A549 (cell line): ENCODE data around the gene PNPLA8. TPM values are rescaled to one million over a fixed set of nuclear protein-coding genes. Genes with fewer than 3 reads are reported as not detected.

ENCODE experiments used
- ATAC-seq, 2 experiments: fragments of 200-7000 bp in 1 of 2; fragments of >200 bp in 1 of 2; cut with Nextera tagmentation in 1 of 2; cut with Tn5 transposase in 1 of 2; 3 replicates each; pipeline versions ENCODE4 v1.8.0 to v1.9.1; 2018 to 2020; ENCODE audit warnings: mild to moderate bottlenecking in 1 of 2, moderate library complexity in 1 of 2
- CTCF ChIA-PET: fragments of 300-600 bp; sonication (Branson Sonifier 250); formaldehyde crosslinking; extraction: SDS; loops from one replicate; lab custom pipeline; 2021; ENCODE audit warnings: antibody characterized with exemption, inconsistent platforms; lab: Yijun Ruan, JAX
- POLR2A ChIA-PET: fragments of 350-600 bp; formaldehyde crosslinking; extraction: SDS; loops from one replicate; lab custom pipeline; 2021; ENCODE audit warnings: antibody characterized with exemption, inconsistent platforms; lab: Yijun Ruan, JAX
- DNase-seq, 2 experiments: peaks; one replicate each; pipeline versions ENCODE4 v3.0.0 to v3.0.0-alpha.2; 2011 to 2016; ENCODE audit warnings: low read depth in 1 of 2, low spot score in 1 of 2
- FAIRE-seq: peaks from 2 replicates; lab custom pipeline; 2011; peaks lifted over from hg19 to GRCh38; lab: Jason Lieb, UNC
- H3K27ac ChIP-seq, 2 experiments: fragments of >200 bp; sonication (Bioruptor Twin); formaldehyde crosslinking; 3 replicates each; pipeline ENCODE4 v1.5.1; 2016 to 2017
- H3K4me1 ChIP-seq: fragments of >200 bp; sonication (Bioruptor Twin); formaldehyde crosslinking; 3 replicates; pipeline ENCODE4 v1.6.1; 2016
- H3K4me2 ChIP-seq: fragments of >200 bp; sonication (Bioruptor Twin); formaldehyde crosslinking; 3 replicates; pipeline ENCODE4 v1.6.1; 2016
- H3K4me3 ChIP-seq: fragments of >200 bp; sonication (Bioruptor Twin); formaldehyde crosslinking; 3 replicates; pipeline ENCODE4 v1.5.1; 2016
- H3K9me3 ChIP-seq: fragments of >200 bp; sonication (Bioruptor Twin); formaldehyde crosslinking; 3 replicates; pipeline ENCODE4 v1.6.1; 2016
- CBX2 ChIP-seq: fragments of 200-600 bp; sonication (generic); IDR thresholded peaks from 2 replicates; pipeline ENCODE4 v1.6.1; 2016; ENCODE audit warnings: low read depth, mild to moderate bottlenecking, borderline replicate concordance
- CEBPB ChIP-seq, 2 experiments: fragments of >200 bp in 1 of 2; sonication (Bioruptor Twin) in 1 of 2; formaldehyde crosslinking in 1 of 2; IDR thresholded peaks; 2 replicates each; pipeline ENCODE4 v1.6.1; 2012 to 2016
- CHD2 ChIP-seq: fragments of 150-350 bp; IDR thresholded peaks from 2 replicates; pipeline ENCODE4 v1.6.1; 2014; ENCODE audit warnings: low read length; ENCODE audit not compliant: partially characterized antibody
- EHF ChIP-seq: fragments of 250-450 bp; sonication (Bioruptor Pico); IDR thresholded peaks from 2 replicates; pipeline ENCODE4 v1.5.0; 2020; ENCODE audit warnings: mild to moderate bottlenecking
- FOSL2 ChIP-seq, 2 experiments: fragments of 450-650 bp in 1 of 2; fragments of >200 bp in 1 of 2; sonication (Bioruptor Twin) in 1 of 2; formaldehyde crosslinking; IDR thresholded peaks; 2 replicates each; pipeline versions ENCODE4 v1.5.0 to v1.6.1; 2016 to 2020; ENCODE audit warnings: mild to moderate bottlenecking in 1 of 2, moderate library complexity in 1 of 2
- HDAC2 ChIP-seq: fragments of 200-600 bp; sonication (generic); IDR thresholded peaks from 2 replicates; pipeline ENCODE4 v1.6.1; 2016
- JUNB ChIP-seq: fragments of >200 bp; sonication (Bioruptor Twin); formaldehyde crosslinking; IDR thresholded peaks from 2 replicates; pipeline ENCODE4 v1.6.1; 2016
- MYC ChIP-seq: IDR thresholded peaks from 2 replicates; pipeline ENCODE4 v1.6.1; 2012; ENCODE audit warnings: mild to moderate bottlenecking, inconsistent platforms, low read length, improper control_type of control experiment, borderline replicate concordance
- NPAS2 ChIP-seq: fragments of 250-450 bp; sonication (Bioruptor Pico); IDR thresholded peaks from 2 replicates; pipeline ENCODE4 v1.8.0; 2022; ENCODE audit warnings: mild to moderate bottlenecking, moderate library complexity, borderline replicate concordance
- NR3C1 ChIP-seq: fragments of >200 bp; sonication (Bioruptor Twin); formaldehyde crosslinking; IDR thresholded peaks from 3 replicates; pipeline ENCODE4 v1.6.1; 2017
- PHF8 ChIP-seq: fragments of 200-600 bp; sonication (generic); IDR thresholded peaks from 2 replicates; pipeline ENCODE4 v1.6.1; 2016; ENCODE audit warnings: low read depth, mild to moderate bottlenecking, antibody characterized with exemption, moderate library complexity, borderline replicate concordance
- RAD21 ChIP-seq, 2 experiments: fragments of >200 bp in 1 of 2; sonication (Bioruptor Twin) in 1 of 2; formaldehyde crosslinking in 1 of 2; IDR thresholded peaks in 1 of 2; conservative IDR thresholded peaks in 1 of 2; 2 replicates in 1 of 2; 3 replicates in 1 of 2; pipeline ENCODE4 v1.6.1; 2012 to 2018; ENCODE audit warnings: inconsistent platforms in 1 of 2
- RARB ChIP-seq: fragments of 250-450 bp; sonication (Bioruptor Pico); IDR thresholded peaks from 2 replicates; pipeline ENCODE4 v1.8.0; 2021; ENCODE audit warnings: mild to moderate bottlenecking, moderate library complexity
- RNF2 ChIP-seq: fragments of 200-600 bp; sonication (generic); IDR thresholded peaks from 2 replicates; pipeline ENCODE4 v1.6.1; 2016; ENCODE audit warnings: low read depth, mild to moderate bottlenecking, antibody characterized with exemption, moderate library complexity, borderline replicate concordance
- SMC3 ChIP-seq: fragments of >200 bp; sonication (Bioruptor Twin); formaldehyde crosslinking; IDR thresholded peaks from 3 replicates; pipeline ENCODE4 v1.6.1; 2018; ENCODE audit warnings: inconsistent platforms
- ZC3H11A ChIP-seq: fragments of 450-650 bp; IDR thresholded peaks from 2 replicates; pipeline ENCODE4 v1.6.1; 2014; ENCODE audit warnings: antibody characterized with exemption, mild to moderate bottlenecking
- ZSCAN20 ChIP-seq: fragments of 250-450 bp; sonication (Bioruptor Pico); IDR thresholded peaks from 2 replicates; pipeline ENCODE4 v1.8.0; 2022; ENCODE audit warnings: mild to moderate bottlenecking, moderate library complexity
- WGBS: methylation state at CpG from one replicate; pipeline ENCODE4 v1.1.6; 2017; ENCODE audit errors: missing lambda C conversion rate; 5-methylcytosine and 5-hydroxymethylcytosine counted together
- polyA plus RNA-seq, 4 experiments: library from polyadenylated mRNA; depleted of rRNA in 3 of 4; stranded (reverse); fragments of >200 nt; fragmentation: RNase III in 1 of 4; extraction: RNeasy Plus Mini Kit Qiagen cat#74134 plus additional on column Dnase treatment in 1 of 4; gene quantifications; 2 replicates in 3 of 4; 3 replicates in 1 of 4; pipeline ENCODE4 v1.2.3, GENCODE V29; 2011 to 2017
- TF ChIP-seq, protein P1 (sequence below): fragments of >200 bp; sonication (Bioruptor Twin); formaldehyde crosslinking; IDR thresholded peaks from 2 replicates; pipeline ENCODE4 v1.6.1; 2016
- TF ChIP-seq, protein P2 (sequence below): IDR thresholded peaks from 2 replicates; pipeline ENCODE4 v1.6.1; 2012
- TF ChIP-seq, protein P3 (sequence below): IDR thresholded peaks from 2 replicates; pipeline ENCODE4 v1.6.1; 2012
- TF ChIP-seq, protein P4 (sequence below): fragments of 450-650 bp; IDR thresholded peaks from 2 replicates; pipeline ENCODE4 v1.6.1; 2014; ENCODE audit warnings: antibody characterized with exemption
- TF ChIP-seq, protein P5 (sequence below): fragments of 150-350 bp; IDR thresholded peaks from 2 replicates; pipeline ENCODE4 v1.6.1; 2014; ENCODE audit warnings: low read depth, mild to moderate bottlenecking, low read length

Gene PNPLA8
- polyA plus RNA-seq, 2 of the 4 experiments (the other 2 are of a cell fraction), result 16.1 to 29.6 TPM

DNA sequence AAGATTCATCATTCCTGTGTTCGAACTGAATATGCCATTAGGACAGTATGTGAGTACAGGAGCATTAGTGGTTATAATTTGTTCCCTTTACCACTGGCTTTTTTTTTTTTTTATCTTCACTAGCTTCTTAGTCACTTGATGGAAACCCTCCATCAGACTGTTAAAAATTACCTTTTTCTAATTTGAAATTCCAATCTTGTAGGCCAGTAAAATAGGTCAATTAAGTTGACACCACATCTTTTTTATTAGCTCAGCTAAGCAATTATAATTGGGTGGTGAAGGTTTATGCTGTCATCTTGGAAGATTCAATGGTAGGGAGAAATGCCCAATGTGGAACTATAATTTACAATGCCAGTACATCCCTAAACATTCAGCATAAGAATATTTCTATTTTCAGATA, 75.8 kb downstream of the PNPLA8 start:
- CTCF ChIA-PET, result interaction anchor here (1.2 kb wide), 1 partner anchor 47 kb away, joined by 3 read pairs; no protein-coding TSS in a partner anchor
- H3K27ac ChIP-seq, result no peak overlapping the region
- no peak overlapping the region for H3K4me3 ChIP-seq
- DNase-seq (no peak), ATAC-seq (no peak), FAIRE-seq (peak; percentile 23)
- peak overlapping the region; percentile 83; the same call in 2 of the 3 replicates for H3K4me2 ChIP-seq
- WGBS, result 85% methylated on average over 1 of the region's 1 CpG
- no peaks in the 10 kb centered on the region for H3K9me3 ChIP-seq
- H3K4me1 ChIP-seq, result peaks cover 90% of the 10 kb centered on the region
- POLR2A ChIA-PET, result no interaction called here
- TF ChIP-seq SMC3 (no peak), CHD2 (no peak), RAD21 (conservative IDR thresholded peaks at IDR 0.05 in 1 of 2, IDR thresholded peaks at IDR 0.05 in 1 of 2) (no peak), CEBPB (IDR thresholded peaks at IDR 0.05) (no peak)
- TF ChIP-seq, protein P1, sequence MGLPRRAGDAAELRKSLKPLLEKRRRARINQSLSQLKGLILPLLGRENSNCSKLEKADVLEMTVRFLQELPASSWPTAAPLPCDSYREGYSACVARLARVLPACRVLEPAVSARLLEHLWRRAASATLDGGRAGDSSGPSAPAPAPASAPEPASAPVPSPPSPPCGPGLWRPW, result no peak
- TF ChIP-seq, protein P2, sequence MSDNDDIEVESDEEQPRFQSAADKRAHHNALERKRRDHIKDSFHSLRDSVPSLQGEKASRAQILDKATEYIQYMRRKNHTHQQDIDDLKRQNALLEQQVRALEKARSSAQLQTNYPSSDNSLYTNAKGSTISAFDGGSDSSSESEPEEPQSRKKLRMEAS, result no peak

DNA sequence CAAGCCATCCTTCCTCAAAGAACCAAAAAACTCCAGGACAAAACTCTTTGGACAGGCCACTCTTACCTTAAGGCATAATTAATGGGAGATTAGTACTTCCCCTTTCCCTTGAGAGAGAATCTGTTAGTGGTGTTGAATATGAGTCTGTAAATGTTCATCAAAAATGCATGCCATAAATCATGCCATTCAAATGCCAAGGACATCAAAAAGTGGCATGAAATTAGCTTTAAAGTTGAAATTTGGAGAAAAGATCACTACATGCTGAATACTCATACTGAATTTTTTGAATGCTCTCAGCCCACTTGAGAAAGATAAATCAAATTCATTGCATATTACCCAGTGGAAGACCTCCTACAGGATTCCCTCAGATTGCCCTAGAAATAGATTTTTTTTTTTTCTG, 76.4 kb downstream of the PNPLA8 start:
- H3K9me3 ChIP-seq, result no peaks in the 10 kb centered on the region
- DNase-seq (no peak), FAIRE-seq (no peak), ATAC-seq (no peak)
- TF ChIP-seq FOSL2 (IDR thresholded peaks at IDR 0.05), result no peak
- no peak for TF ChIP-seq FOSL2 (CRISPR knock-in tag; IDR thresholded peaks at IDR 0.05)
- no peak for TF ChIP-seq PHF8
- TF ChIP-seq HDAC2, result no peak
- TF ChIP-seq, all 56 proteins: peak for 0
- peaks cover 91% of the 10 kb centered on the region for H3K4me1 ChIP-seq
- no peak overlapping the region for H3K4me3 ChIP-seq
- ChIA-PET CTCF (no interaction called here), POLR2A (no interaction called here)
- peak overlapping the region; percentile 2 to 62; a peak in 4 of 6 replicates for H3K27ac ChIP-seq
- H3K4me2 ChIP-seq, result peak overlapping the region; percentile 83

DNA sequence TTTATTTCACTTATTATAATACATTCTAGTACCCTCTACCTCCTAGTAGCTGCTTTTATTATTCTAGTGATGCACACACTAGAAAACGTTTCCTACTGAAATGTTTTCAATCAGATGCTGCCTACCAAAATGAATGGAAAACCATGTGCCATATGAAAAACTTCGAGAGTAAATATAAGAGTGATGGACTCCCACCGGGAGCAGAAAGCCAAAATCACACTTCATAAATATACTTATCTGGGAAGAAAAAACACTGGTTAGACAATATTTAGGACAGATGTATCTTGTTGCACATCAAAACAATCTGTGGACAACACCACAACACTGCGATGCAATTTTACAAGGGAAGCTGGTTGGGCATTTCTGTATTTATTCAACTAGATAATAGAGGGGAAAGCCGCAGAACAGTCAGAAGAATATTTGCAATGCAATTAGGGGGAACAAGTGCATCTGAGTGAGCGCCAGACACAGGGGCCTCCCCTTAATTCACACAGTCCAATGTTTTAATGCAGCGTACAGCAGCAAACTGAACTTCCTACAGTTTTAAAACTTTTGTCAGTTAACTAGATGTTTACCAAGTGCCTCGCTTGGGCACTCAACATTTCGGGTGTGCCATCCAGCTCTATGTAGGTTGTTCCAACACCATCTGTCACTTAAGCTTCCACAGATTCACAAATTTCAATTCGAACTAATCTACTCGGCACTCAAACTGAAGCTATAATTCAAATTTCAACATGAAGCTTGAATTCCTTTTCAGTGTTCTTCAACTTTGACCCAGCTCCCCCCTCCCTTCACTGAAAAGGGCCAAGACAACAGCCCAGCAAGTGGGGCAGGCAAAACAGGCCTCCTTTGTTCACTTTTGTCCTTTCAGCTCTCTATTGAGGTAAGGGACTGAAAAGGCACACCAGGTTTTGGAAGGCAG, 77.1 kb downstream of the PNPLA8 start:
- POLR2A ChIA-PET, result no interaction called here
- no peaks in the 10 kb centered on the region for H3K9me3 ChIP-seq
- H3K27ac ChIP-seq, result peak overlapping the region; percentile 2 to 62; a peak in 4 of 6 replicates
- ATAC-seq (no peak), FAIRE-seq (no peak), DNase-seq (no peak)
- peaks cover 91% of the 10 kb centered on the region for H3K4me1 ChIP-seq
- H3K4me3 ChIP-seq, result no peak overlapping the region
- CTCF ChIA-PET, result interaction anchor here (0.8 kb wide), 1 partner anchor 49 kb away, joined by 3 read pairs; no protein-coding TSS in a partner anchor
- no peak for TF ChIP-seq RNF2
- TF ChIP-seq ZC3H11A, result no peak
- TF ChIP-seq EHF (CRISPR knock-in tag), result no peak
- TF ChIP-seq, protein P3, sequence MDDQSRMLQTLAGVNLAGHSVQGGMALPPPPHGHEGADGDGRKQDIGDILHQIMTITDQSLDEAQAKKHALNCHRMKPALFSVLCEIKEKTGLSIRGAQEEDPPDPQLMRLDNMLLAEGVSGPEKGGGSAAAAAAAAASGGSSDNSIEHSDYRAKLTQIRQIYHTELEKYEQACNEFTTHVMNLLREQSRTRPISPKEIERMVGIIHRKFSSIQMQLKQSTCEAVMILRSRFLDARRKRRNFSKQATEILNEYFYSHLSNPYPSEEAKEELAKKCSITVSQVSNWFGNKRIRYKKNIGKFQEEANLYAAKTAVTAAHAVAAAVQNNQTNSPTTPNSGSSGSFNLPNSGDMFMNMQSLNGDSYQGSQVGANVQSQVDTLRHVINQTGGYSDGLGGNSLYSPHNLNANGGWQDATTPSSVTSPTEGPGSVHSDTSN, result no peak
- no peak for TF ChIP-seq FOSL2 (IDR thresholded peaks at IDR 0.05)
- no peak for TF ChIP-seq FOSL2 (CRISPR knock-in tag; IDR thresholded peaks at IDR 0.05)
- no peak for TF ChIP-seq CBX2
- TF ChIP-seq NR3C1, result no peak
- no peak for TF ChIP-seq NPAS2 (CRISPR knock-in tag)
- TF ChIP-seq MYC, result no peak
- TF ChIP-seq RARB (CRISPR knock-in tag), result no peak
- TF ChIP-seq, protein P4, sequence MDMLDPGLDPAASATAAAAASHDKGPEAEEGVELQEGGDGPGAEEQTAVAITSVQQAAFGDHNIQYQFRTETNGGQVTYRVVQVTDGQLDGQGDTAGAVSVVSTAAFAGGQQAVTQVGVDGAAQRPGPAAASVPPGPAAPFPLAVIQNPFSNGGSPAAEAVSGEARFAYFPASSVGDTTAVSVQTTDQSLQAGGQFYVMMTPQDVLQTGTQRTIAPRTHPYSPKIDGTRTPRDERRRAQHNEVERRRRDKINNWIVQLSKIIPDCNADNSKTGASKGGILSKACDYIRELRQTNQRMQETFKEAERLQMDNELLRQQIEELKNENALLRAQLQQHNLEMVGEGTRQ, result no peak
- no peak for TF ChIP-seq JUNB
- TF ChIP-seq, protein P5, sequence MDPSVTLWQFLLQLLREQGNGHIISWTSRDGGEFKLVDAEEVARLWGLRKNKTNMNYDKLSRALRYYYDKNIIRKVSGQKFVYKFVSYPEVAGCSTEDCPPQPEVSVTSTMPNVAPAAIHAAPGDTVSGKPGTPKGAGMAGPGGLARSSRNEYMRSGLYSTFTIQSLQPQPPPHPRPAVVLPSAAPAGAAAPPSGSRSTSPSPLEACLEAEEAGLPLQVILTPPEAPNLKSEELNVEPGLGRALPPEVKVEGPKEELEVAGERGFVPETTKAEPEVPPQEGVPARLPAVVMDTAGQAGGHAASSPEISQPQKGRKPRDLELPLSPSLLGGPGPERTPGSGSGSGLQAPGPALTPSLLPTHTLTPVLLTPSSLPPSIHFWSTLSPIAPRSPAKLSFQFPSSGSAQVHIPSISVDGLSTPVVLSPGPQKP, result no peak
- TF ChIP-seq ZSCAN20 (CRISPR knock-in tag), result no peak
- 62% methylated on average over 11 of the region's 11 CpGs for WGBS
- H3K4me2 ChIP-seq, result peak overlapping the region; percentile 83
